CD4-positive, alpha-beta T cell treated with Interleukin-4 for 4 hours (primary cell): ENCODE measurements around the gene DOC2A.
"Not testable (repeated sequence)": the region's sequence is repeated elsewhere in the genome, so short reads cannot be mapped to it uniquely, and the experiment has no call there.

Experiments
- DNase-seq: peaks from one replicate; pipeline ENCODE4 v3.0.0-alpha.2; 2020

DOC2A gene

GRCh38 chr16:29963021-29963743, 47.6 kb downstream of the DOC2A start:
- DNase-seq = no peak

GRCh38 chr16:29962344-29962994, 48.4 kb downstream of the DOC2A start:
- DNase-seq = no peak

GRCh38 chr16:29961479-29962343, 49.1 kb downstream of the DOC2A start, which contains the start of gene TMEM219:
TSS of gene TMEM219 (plus strand) at chr16:29962079. CDS start at chr16:29963144, 1,065 bp downstream.
- DNase-seq = peak; percentile 92

- DNase-seq = no peak
These were observed 49.7 kb downstream of the DOC2A start for GRCh38 chr16:29961127-29961478.

- DNase-seq = not testable (repeated sequence)
These were observed 51.0 kb downstream of the DOC2A start for GRCh38 chr16:29959821-29960220.

- no peak for DNase-seq
These were observed 51.5 kb downstream of the DOC2A start for GRCh38 chr16:29959293-29959692.

GRCh38 chr16:29958756-29959155, 52.1 kb downstream of the DOC2A start:
- no peak for DNase-seq
